HG03135 (cell line): Measurements from ENCODE around the gene TAOK1.

Experiments
- ATAC-seq: cut with Tn5 transposase; IDR thresholded peaks from one replicate; pipeline ENCODE4 v1.9.1; 2021; ENCODE audit warnings: mild to moderate bottlenecking, moderate library complexity; ENCODE audit not compliant: unreplicated experiment

The TAOK1 gene

DNA sequence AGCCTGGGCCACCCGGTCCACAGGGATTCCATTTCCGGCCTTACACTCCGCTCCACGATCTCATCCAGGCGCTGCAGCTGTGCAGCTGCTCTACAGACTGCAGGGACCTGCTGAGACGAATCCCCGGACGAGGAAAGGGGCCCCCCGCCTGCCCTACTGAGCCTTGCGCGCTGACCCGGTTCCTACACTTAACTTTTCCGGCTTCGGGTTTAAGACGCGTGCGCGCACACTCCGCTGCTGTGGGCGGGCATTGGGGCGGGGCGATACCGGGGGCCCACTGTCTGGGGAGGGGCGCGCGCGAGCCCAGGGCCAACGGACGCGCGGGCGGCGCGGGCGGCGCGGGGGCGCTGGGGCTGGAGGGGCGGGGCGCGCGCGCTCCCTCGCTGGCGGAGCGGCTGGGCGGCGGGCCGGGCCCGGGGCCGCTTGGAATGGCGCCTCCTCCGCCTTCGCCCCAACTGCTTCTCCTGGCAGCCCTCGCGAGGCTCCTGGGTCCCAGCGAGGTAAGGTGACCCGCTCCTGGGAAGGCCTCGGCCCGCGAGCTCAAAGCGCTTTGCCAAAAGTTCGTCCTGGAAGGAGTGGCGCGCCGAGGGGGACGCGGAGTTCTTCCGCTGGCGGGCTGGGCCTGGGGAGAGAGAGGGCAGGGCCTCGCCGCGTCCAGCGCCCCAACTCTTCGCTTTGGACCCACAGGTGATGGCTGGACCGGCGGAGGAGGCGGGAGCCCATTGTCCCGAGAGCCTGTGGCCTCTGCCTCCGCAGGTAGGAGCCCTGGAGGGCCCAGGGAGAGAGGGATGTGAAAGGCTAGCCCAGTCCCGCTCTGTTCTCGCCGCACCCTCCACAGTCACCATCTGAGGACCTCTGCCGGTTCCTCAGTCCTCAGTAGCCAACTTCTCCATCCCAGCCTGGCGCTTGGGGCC is 178.4 kb downstream of the TAOK1 start, which contains the start of gene TP53I13:
TP53I13 (plus strand) TSS at position 371 of the 914 bp plus-strand sequence; CDS start at position 429, 58 bp downstream.
- ATAC-seq = peak; percentile 39

- no peak for ATAC-seq
Measured at GRCh38 chr17:29569245-29569950, 179.2 kb downstream of the TAOK1 start.

GRCh38 chr17:29570521-29570920 is 180.4 kb downstream of the TAOK1 start:
- no peak for ATAC-seq

GRCh38 chr17:29571486-29571882 is 181.3 kb downstream of the TAOK1 start:
- ATAC-seq = no peak

DNA sequence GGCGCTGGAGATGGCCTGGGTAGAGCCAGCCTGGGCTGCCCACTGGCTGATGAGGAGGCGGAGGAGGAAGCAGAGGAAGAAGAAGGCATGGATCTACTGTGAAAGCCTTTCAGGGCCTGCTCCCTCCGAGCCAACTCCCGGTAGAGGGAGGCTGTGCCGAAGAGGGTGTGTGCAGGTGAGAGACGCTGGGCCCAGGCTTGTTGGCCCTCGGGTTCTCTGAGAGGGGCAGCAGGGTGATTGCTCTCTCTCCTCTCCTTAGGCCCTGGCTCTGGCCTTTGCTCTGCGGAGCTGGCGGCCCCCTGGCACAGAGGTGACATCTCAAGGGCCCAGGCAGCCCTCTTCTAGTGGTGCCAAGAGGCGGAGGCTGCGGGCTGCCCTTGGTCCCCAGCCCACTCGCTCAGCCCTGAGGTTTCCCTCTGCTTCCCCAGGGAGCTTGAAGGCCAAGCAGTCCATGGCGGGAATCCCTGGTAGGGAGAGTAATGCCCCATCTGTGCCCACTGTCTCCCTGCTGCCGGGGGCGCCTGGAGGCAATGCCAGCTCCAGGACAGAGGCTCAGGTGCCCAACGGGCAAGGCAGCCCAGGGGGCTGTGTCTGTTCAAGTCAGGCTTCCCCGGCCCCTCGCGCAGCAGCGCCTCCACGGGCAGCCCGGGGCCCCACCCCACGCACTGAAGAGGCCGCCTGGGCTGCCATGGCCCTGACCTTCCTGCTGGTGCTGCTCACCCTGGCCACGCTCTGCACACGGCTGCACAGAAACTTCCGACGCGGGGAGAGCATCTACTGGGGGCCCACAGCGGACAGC is 181.9 kb downstream of the TAOK1 start:
- no peak for ATAC-seq

GRCh38 chr17:29572691-29573557 is 182.8 kb downstream of the TAOK1 start:
- ATAC-seq = no peak

DNA sequence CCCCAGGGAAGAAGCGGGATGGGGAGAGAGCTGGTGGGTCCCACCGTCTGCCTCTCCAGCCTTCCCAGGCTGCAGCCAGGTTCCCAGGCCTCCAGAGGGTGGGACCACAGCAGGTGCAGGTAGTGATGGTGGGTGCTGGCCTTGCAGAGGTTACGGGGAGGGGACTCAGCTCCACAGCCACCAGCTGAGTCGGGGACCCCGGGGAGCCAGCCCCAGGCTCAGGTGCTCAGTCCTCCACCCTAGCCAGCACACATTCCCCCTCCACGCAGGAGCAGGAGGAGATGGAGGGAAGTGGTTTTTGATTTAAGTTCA is 183.4 kb downstream of the TAOK1 start:
- no peak for ATAC-seq

- ATAC-seq = no peak
Measured at GRCh38 chr17:29573871-29574731, 183.9 kb downstream of the TAOK1 start.

DNA sequence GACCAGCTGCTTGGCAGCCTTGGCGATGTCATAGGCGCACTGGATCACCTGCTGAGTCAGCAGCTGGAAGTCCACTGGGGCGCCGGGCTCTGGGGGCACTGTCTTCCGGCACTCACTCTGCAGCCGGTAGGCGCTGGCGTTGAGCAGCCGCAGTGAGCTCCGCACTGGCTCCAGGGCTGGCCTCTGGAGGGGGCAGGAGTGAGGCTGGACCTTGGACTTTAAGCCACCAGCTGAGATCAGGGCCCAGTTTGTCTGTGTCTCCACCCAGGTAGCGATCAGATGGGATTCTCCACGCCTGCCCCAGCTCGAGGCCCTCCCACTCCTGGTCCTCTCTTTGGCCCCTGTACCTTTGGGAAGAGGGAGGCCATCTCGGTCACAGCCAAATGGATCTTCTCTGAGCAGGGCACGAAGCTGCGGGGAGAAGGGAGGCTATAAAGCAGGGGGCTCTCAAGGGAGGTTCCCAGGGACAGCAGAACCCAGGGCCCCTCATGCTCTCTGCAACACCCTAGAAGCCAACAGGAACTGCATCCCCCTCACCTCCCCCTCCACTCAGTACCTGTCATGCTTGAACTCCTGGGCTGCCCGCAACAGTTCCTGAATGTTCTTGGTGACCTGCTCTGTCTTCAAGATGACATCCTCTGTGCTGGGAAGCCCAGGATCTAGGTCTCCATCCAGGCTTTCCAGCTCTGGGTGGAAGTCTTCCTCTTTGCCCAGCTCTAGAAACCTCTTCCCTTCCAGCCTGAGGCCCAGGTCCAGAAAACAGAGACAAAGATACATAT is 184.8 kb downstream of the TAOK1 start:
- ATAC-seq = no peak

DNA sequence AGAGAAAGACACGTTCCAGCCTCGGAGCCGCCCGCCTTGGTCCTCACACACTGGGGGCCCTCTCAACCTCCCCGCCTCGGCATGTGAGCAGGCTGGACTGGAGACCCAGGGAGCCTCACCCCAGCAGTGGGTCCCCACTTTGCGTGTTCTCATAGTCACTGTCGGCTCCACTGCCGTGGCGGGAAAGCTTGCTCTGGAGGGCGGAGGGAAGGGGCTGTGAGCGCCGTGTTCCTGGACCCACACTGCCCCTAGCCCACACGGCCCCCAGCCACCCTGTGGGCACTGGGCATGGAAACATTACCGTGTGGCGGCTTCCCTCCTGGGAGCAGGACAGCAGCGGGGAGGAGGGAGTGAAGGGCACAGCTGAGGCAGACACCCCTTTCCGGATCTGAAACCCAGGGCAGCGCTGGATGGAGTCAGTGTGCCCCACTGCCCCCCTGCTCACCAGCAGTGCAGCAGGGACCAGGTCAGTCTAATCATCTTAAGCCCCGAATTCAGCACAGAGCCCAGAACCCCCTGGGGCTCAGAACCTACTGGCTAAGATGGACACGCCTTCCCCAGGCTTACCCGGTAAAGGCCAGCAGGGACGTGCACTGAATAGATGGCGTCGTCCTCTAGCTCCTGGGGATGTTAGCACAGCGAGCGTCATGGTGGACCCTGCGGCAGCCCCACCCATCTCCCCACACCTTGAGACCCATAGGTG is 185.5 kb downstream of the TAOK1 start:
- ATAC-seq = no peak

DNA sequence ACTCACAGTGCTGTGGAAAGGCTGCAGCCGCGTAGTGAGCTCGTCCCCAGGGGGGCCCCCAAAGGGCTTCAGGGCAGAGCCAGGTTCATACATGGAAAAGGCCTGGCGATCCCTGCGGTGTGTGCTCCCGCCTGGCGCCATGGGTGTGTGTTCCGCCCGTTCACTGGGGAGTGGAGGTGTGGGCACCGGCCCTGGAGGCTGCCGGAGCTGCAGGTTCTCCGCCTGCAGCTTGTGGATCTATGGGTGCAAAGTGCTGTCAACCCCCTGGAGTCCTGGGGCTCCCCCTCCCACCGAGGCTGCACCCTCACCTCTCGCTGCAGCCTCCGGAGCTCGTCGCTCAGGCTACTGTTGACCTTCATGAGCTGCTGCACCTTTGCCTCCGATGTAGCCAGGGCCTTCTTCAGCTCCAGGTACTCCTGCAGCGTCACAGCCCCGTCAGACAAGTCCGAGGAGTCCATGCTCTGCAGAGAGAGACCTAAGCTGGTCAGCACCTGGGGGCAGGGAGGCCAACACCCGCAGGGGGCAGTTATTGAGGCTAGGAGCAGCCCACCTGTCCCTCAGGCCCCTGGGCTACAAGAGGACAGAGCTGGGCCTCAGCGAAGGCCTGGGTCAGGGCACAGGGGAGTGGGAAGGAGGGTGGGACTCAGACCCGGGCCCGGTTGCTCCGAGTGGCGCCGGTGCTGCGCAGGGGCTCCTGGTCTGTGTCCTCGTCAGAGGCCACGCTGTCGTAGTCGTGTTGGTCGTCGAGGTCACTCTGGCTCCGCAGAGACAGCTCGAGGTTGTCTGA is 186.2 kb downstream of the TAOK1 start:
- ATAC-seq = no peak

DNA sequence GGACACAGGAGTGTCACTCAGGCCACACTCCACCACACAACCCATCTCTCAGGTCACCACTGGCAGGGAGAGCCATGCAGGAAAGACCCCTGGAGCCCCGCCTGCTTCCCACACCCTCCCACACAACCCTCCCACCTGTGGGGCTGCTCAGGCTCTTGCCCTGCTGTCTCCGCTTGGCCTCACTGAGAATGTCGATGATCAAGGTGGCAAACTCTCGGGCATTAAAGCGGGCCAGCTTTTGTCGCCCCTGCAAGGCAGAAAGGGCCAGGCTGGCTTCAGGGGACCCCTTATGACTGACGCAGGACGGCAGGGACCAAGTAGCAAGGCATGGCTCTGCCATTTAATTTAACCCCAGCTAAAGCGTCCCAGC is 186.8 kb downstream of the TAOK1 start:
- ATAC-seq = no peak

GRCh38 chr17:29577385-29578211 is 187.4 kb downstream of the TAOK1 start:
- ATAC-seq = no peak

- ATAC-seq = no peak
Measured at GRCh38 chr17:29578626-29579485, 188.7 kb downstream of the TAOK1 start.
